ENCODE measurements around the gene PPP1CC.
"Not testable (repeated sequence)": the region's sequence is repeated elsewhere in the genome, so short reads cannot be mapped to it uniquely, and the experiment has no call there.

The PPP1CC gene

GRCh38 chr12:110750784-110751461 is 8.2 kb upstream of the PPP1CC start:
- no peak for DNase-seq

DNA sequence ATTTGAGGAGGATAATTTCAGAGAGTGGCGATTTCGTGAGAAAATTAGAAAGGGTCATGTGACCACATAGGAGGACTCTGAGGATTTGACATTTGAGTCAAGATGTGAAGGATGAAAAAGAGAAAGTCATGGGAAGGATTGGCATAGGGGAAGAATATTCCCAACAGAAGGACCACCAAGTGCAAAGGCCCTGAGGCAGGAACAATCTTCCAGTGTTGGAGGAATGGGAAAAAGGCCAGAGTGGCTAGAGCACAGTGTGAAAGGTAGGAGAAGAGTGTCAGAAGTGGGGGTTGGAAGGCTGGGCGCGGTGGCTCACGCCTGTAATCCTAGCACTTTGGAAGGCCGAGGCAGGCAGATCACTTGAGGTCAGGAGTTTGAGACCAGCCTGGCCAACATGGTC is 3.9 kb upstream of the PPP1CC start:
- no peak for DNase-seq

DNA sequence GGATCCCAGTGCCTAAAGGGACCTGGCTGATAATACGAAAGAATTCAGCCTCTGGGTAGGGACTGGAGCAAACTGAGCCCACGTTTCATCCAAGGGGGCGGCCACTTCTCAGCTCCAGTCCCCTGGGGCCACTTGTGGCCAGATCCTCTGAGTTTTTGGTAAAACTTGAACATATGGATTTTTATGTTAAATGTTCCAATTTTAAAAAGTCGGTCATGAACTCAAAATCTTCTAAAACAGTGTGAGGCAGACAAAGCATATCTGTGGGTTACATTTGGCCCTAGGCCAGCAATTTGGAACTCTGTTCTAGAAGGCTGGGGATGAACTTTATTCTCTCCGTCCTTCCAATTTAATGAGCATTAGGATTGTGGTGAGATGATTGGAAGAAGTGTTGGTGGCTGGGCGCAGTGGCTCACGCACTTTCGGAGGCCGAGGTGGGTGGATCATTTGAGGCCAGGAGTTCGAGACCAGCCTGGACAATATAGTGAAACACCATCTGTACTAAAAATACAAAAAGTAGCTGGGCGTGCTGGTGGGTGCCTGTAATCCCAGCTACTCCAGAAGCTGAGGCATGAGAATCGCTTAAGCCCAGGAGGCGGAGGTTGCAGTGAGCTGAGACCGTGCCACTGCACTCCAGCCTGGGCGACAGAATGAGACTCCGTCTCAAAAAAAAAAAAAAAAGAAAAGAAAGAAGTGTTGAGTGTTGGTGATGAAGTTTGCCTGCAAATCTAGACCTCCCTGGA is 3.0 kb upstream of the PPP1CC start:
- no peak for DNase-seq

DNA sequence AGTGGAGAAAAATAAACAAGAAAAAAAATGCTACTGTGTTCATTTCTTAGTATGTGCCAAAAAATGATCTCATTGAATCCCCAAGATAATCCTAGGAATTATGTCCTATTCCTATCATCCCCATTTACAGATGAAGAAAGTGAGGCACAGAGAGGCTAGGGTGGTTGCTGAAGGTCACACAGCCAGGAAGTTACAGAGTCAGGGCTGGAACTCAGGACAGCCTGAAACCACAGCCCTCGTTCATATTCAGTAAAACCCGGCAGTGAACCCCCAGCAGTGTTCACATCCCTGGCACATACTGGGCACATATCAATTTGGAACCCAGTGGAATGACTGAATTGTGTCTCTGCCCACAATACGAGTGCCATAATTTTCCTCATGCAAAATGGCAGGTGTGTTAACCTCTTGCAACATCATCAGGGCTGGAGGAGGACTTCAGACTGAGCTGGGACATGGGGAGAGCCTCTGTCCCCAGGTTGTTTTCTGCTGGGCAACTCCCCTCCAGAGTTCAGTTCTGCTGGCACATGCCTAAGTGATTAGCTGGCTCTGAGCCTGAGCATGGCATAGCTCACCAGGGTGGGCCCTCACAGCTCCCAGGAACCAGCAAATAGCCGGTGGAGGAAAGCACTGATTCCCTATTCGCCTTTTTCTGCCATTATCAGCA is 2.0 kb upstream of the PPP1CC start:
- no peak for DNase-seq

GRCh38 chr12:110744151-110744571 is 1.5 kb upstream of the PPP1CC start:
- no peak for DNase-seq

- no peak for DNase-seq
These were observed 941 bp upstream of the PPP1CC start for GRCh38 chr12:110743571-110744093.

- DNase-seq, result no peak
These were observed 484 bp downstream of the PPP1CC start for GRCh38 chr12:110742096-110742717.

- DNase-seq, result peak; percentile 55
These were observed 1.2 kb downstream of the PPP1CC start for GRCh38 chr12:110741341-110742095.

- no peak for DNase-seq
These were observed 2.8 kb downstream of the PPP1CC start for GRCh38 chr12:110739894-110740293.

- no peak for DNase-seq
These were observed 3.2 kb downstream of the PPP1CC start for GRCh38 chr12:110739488-110739887.

DNA sequence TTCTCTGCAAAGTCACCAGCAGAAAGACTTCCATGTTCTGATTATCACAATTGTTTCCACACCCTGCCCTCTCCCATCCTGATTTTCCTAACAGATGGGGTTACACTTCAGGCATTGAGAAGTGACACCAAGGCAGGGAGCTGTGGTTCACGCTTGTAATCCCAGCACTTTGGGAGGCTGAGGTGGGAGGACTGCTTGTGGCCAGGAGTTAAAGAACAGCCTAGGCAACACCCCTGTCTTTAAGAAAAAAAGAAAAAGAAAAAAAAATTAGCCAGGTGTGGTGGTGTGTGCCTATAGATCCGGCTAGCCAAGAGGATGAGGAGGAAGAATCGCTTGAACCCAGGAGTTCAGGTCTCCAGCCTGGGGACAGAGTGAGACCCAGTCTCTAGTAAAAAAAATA is 5.2 kb downstream of the PPP1CC start:
- DNase-seq, result no peak

GRCh38 chr12:110737016-110737415 is 5.7 kb downstream of the PPP1CC start:
- not testable (repeated sequence) for DNase-seq

DNA sequence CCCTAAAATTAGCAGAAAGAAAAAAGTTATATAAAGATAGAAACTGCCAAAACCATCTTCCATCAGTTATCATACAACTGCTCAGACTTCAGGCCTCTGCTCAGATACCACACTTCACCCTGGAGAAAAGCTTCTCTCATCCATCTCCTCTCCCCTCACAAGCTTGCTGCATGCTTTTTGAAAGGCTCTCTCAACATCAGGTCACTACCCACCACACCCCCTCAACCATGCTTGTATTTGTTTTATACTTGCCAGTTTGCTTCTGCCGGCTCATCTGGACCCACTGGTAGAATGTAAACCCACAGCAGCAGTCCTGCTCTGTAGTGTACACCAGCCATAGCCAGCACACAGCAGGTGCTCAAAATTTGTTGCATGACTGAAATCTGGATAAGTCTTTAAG is 8.8 kb downstream of the PPP1CC start:
- DNase-seq, result no peak

DNA sequence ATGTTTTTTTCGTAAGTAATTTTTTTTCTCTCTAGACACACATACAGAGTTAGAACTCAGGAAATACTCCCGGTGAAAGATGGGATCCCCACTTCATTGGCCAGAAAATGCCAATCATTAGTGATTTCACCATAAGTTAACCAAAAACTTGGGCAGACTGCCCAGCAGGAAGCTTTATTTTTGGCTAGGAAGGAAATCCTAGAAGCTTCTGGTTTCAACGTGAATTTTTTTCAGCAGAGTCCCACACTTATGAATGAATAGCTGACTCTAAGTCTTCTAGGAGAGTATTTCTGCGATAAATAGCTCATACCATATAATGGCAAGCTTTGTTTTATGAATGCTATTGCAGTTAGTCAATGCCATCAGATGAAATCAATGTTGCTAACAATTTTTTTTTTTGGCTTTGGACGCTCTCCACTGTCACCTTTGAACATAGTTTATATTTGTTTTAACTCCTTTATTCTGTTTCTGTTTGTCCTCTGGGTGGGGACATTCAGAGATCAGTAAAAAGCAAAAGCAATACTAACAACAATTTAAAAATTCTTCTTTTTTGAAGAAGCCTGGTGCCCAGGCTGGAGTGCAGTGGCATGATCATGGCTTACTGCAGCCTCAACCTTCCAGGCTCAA is 9.5 kb downstream of the PPP1CC start:
- DNase-seq, result no peak

DNA sequence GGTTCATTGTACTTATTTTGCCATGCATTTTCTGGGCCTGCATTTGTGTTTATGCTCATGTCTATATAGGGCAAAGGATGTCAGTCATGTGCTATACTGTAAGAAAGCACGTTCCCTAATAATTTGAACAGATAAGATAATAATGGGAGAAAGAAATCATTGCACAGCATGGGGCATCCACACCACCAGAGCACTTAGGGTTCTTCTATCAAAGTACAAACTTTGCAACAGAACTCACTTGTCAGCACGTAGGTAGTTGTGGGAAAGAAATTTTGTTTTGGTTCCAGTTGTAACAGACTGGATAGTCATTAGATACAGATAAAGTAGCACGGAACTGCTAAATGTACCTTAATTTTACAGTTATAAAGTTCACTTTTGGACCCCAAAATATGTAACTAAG is 10.1 kb downstream of the PPP1CC start:
- no peak for DNase-seq

DNA sequence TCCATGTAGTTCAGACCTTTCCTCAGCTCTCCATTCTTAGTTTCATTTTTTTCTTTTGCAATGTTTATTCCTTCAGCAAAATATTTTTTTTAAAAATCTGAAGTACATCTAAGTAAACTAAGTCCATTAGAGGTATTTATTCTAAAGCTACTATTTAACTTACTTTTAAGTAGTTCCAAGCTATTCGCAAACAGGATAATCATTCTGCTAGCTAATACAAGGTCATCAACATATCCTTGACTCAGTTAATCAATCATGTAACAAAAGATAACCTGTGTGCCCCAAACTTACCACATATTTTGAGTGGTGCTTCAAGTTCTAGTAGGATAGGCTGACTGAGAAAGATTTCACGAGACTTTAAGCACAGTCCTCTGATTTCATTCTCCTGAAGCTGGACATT is 11.2 kb downstream of the PPP1CC start:
- no peak for DNase-seq

DNA sequence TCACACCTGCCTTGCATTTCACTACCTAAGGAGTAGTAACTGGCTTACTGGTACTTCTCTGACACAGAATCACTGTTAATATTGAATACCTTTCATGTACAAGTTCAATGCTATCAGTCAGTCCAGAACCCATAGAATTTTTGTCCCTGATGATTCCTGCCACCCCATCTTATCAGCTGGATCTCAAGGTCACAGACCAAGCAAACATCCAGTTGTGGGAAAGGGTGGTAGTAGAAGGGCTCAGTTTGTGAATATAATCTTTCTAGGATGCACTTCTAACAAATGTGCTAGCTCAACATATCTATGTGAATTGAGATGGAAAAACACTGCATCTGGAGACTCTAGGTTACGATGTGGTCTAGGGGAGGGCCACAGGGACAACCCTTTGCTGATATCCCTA is 14.1 kb downstream of the PPP1CC start:
- DNase-seq, result no peak

GRCh38 chr12:110726708-110727369 is 15.9 kb downstream of the PPP1CC start:
- no peak for DNase-seq

DNA sequence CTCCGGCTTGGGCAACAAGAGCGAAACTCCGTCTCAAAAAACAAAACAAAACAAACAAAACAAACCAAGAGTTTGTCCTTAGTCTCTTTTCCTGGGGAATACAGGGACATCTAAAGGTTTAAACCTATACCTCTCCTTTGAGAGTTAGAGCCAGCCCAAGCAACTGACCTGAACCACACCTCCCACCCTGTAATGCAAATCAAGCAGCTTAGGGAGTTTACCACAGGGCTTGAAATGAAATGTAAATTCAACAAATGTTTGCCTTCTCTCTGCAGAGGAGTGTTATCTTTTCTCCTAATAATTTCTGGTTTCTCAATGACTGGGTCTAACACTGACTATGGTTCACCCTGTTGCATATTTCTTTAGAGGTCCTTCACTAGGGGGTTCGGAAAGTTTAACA is 16.7 kb downstream of the PPP1CC start:
- DNase-seq, result no peak

DNA sequence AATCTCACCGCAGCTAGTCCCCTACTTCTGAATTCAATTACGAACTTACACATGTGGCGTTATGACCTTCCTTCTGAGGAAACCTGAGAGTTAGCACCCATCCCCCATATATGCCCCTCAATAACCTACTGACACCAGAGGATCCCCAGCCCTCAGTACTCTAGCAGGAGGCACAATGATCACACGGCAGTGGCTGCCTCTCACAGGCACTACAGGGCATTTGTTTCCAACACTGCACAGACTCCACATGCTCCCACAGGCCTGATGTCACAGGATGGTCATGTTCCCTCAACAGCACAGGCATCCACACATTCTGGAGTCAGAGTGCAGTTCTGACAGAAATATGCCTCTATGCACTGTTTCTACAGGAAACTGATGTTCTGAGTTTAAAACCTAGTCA is 17.4 kb downstream of the PPP1CC start:
- DNase-seq, result no peak

DNA sequence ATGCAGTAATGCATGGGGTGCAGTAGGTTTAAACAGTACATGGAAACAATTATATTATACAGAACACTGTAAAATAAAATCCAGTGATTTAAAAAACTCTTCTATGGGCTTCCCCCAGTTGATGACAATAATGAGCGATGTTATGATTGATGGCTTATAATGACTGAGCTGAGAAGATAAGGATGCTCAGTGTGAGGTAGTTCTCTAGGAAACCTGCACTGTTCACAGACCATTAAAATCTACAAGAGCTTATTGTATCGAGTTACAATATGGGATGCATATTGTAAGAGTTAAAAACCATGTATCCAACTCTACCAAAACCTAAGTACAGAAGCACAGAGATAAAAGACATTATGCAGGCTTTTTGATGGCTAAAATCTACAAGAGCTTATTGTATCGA is 19.8 kb downstream of the PPP1CC start:
- not testable (repeated sequence) for DNase-seq

DNA sequence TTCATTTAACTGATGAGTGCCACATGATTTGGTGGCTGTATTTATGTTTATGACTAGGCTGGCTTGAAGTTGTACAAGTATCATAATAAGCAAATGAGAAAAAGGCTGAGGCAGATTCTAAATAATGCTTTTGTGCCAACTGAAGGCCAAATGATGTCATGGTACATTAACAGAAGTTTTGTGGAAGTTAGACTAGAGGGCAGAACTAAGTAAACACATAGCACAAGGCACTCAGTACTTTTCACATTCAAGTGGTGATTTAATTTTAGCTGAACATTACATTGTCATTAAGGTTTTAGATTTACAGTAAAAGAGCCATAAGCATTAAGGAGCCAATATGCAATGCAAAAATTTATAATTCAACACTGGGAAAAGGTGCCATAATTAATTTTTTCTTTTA is 21.1 kb downstream of the PPP1CC start:
- DNase-seq, result no peak

Data from NCI-H2029 (cell line).